Raji (cell line): Measurements from ENCODE around the gene DPYD.

Source experiments
- POLR2A ChIP-seq: IDR thresholded peaks from 2 replicates; pipeline ENCODE4 v1.6.1; 2011; ENCODE audit warnings: low read depth, low read length, control low read depth; ENCODE audit not compliant: insufficient read depth

The DPYD gene

GRCh38 chr1:97893844-97894243 lies 27.0 kb downstream of the DPYD start:
- no peak for TF ChIP-seq POLR2A

- no peak for TF ChIP-seq POLR2A
Observed at GRCh38 chr1:97886199-97886598, 34.6 kb downstream of the DPYD start.

DNA sequence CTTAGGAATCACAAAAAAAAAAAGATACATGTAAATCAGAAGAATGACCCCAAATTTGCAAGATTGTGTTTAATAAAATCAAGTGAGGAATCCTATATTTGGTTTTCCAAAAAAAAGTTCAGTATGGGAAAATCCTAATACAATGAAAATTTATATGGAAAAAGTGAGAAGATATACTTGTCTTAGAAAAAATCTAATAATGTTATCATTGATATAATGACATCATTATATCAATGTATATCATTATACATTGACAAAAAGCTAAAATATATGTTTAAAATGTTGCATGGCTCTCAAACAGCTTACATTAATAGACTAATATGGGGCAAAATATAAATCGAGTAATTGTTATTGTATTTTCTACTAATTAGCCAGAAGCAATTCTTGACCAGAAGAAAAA lies 37.0 kb downstream of the DPYD start:
- no peak for TF ChIP-seq POLR2A

GRCh38 chr1:97877307-97877706 lies 43.5 kb downstream of the DPYD start:
- TF ChIP-seq POLR2A, result no peak

- TF ChIP-seq POLR2A, result no peak
Observed at GRCh38 chr1:97875996-97876395, 44.8 kb downstream of the DPYD start.

- no peak for TF ChIP-seq POLR2A
Observed at GRCh38 chr1:97870589-97870988, 50.2 kb downstream of the DPYD start.

DNA sequence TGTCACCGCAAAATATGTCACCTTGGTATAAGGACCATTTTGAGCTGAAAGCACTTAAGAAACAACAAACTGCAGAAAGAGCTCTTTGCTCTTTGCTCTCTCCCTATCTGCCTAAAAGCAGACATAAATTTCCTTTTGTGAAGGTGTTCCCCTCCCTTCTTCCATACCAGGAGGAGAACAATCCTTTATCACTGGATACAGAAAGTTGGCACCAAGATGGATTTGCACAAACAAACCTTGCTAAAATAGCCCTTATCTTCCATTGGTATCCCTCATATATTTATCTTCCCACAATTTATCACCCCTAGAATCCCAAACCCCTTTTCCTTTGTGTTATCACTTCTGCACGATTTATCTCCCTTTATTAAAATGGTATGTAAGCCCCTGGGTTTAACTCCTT lies 51.4 kb downstream of the DPYD start:
- TF ChIP-seq POLR2A, result no peak

DNA sequence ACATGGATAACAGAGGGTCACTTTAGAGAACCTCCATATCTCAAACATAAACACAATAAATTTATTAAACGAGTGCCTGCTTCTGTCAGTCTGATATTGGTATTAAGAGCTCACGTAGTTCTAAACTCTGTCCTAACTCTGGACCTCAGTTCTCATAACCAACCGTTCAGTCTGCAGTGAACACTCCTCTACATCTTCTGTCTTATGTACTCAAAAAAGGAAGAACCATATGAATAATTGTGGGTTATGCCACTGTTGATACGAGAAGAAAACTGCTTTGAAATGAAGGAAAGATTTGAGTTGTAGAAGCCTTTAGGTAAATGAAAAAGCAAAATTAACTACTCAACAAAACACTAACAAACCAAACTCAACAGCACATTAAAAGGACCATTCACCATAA lies 53.7 kb downstream of the DPYD start:
- TF ChIP-seq POLR2A, result no peak

DNA sequence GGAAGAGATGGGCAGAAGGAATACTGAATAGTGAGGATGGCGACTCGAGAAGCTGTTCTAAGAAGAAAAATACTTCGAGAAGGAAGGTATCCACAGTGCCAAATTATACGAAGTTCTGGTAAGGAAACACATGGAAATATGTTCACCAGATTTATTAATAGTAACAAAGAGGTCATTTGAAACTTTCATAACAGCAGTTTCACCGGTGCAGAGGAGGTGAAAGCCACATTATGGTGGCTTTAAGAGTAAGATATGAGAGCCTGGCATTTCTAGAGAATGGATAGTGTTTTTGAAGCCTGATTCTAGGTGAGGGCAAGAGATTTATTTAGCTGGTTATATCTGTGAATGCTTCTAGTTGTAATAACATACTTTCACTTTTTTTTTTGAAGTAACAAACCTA lies 56.2 kb downstream of the DPYD start:
- TF ChIP-seq POLR2A, result no peak

DNA sequence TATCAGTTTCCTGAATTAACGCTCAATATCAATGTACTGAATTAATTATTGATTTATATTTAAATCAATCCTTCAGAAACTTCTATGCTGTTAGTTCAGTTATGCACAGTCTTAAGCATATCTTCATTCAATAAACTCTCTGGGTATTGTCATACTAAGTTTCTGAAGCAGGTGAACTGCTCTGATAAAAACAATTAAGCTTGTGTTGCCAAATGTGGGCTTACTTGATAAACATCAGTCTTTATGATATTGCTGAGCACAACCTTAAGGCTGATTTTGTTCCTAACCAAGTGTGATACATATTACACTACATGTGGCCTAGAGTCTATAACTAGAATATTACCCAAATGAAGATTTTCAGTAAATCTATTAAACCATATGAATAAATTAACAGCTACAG lies 67.6 kb downstream of the DPYD start:
- no peak for TF ChIP-seq POLR2A

- no peak for TF ChIP-seq POLR2A
Observed at GRCh38 chr1:97849345-97850340, 71.2 kb downstream of the DPYD start.

GRCh38 chr1:97845805-97846204 lies 75.0 kb downstream of the DPYD start:
- TF ChIP-seq POLR2A, result no peak

- TF ChIP-seq POLR2A, result no peak
Observed at GRCh38 chr1:97844552-97845089, 76.2 kb downstream of the DPYD start.

- TF ChIP-seq POLR2A, result no peak
Observed at GRCh38 chr1:97841338-97841737, 79.5 kb downstream of the DPYD start.

DNA sequence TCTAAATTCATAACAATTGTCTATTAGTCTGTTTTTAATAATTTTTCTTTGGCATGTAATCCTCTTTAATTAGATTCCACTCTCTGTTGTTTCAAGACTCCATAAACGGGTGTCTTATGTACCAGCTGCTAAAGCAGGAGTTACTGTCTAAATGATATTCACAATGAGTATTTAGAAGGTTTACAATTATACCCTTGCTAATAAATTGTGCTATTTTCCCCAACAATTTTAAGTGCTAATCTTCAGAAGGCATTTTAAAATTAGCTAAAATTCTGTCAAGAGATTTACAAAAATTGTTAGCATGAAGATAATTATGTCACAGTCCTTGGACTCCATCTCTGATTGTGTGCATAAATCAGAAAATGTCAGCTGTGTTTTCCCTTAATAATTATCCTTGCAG lies 83.7 kb downstream of the DPYD start:
- no peak for TF ChIP-seq POLR2A

GRCh38 chr1:97834899-97835298 lies 85.9 kb downstream of the DPYD start:
- no peak for TF ChIP-seq POLR2A
